GM12864 (cell line): ENCODE measurements around the gene GPRASP3.

ENCODE experiments used
- DNase-seq: peaks from one replicate; pipeline ENCODE4 v3.0.0-alpha.2; 2011; ENCODE audit warnings: low read depth
- H3K4me3 ChIP-seq: 2 replicates; pipeline ENCODE4 v1.5.1; 2011; ENCODE audit warnings: mild to moderate bottlenecking, low read depth, low read length, control low read depth
- CTCF ChIP-seq: IDR thresholded peaks from 2 replicates; pipeline ENCODE4 v1.5.1; 2011; ENCODE audit warnings: low read depth, mild to moderate bottlenecking, moderate library complexity, low read length, control low read depth, inconsistent platforms; ENCODE audit errors: missing control alignments

Gene GPRASP3

DNA sequence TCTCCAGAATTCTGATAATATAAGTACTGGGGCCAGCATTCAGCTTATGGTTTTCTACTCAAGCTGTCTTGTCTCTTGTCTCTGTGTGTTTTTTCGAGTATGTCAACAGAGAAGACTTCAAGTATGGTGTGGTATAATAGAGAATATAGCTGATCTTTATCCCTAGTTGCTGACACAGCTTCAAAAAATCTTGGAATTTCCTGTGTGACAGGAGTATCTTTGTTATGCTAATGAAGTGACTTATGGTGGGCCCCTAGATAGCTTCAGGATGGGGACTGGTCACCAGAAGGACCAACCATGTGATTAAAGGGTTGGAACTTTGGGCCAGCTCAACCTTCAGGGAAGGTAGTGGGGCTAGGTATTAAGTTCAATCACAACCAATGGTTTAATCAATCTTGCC, 2.9 kb downstream of the GPRASP3 start:
- H3K4me3 ChIP-seq: no peak overlapping the region
- TF ChIP-seq CTCF: no peak
- no peak for DNase-seq

DNA sequence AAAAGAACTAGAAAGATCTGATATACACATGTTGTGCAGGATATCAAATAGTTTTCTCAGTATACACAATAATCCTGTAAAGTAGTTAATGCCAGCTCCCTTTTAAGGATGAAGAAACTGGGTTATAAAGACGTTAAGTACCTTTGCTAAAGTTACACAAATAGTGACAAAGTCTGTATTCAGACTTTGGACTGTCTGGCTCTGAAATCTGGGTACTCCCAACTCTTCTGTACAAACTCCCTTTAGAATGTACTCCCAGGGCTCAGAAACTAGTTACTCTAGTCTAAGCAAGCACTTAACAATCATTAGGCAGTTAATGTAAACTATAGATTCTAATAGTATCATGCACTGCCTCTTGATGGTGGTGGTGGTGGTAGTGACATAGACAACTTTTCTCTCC, 7.2 kb downstream of the GPRASP3 start:
- H3K4me3 ChIP-seq: no peak overlapping the region
- no peak for TF ChIP-seq CTCF
- DNase-seq: no peak

- TF ChIP-seq CTCF: no peak
Observed at GRCh38 chrX:102728646-102729045, 8.1 kb downstream of the GPRASP3 start.

GRCh38 chrX:102739657-102740056, 19.1 kb downstream of the GPRASP3 start:
- TF ChIP-seq CTCF: no peak
- no peak for DNase-seq
- H3K4me3 ChIP-seq: no peak overlapping the region

More at GRCh38 chrX:102728646-102729045, 8.1 kb downstream of the GPRASP3 start:
- no peak overlapping the region for H3K4me3 ChIP-seq
- DNase-seq: no peak

GRCh38 chrX:102744307-102744706, 23.8 kb downstream of the GPRASP3 start:
- no peak overlapping the region for H3K4me3 ChIP-seq
- no peak for TF ChIP-seq CTCF
- DNase-seq: no peak

- H3K4me3 ChIP-seq: no peak overlapping the region
- TF ChIP-seq CTCF: no peak
Observed at GRCh38 chrX:102745513-102745856, 24.9 kb downstream of the GPRASP3 start.

DNA sequence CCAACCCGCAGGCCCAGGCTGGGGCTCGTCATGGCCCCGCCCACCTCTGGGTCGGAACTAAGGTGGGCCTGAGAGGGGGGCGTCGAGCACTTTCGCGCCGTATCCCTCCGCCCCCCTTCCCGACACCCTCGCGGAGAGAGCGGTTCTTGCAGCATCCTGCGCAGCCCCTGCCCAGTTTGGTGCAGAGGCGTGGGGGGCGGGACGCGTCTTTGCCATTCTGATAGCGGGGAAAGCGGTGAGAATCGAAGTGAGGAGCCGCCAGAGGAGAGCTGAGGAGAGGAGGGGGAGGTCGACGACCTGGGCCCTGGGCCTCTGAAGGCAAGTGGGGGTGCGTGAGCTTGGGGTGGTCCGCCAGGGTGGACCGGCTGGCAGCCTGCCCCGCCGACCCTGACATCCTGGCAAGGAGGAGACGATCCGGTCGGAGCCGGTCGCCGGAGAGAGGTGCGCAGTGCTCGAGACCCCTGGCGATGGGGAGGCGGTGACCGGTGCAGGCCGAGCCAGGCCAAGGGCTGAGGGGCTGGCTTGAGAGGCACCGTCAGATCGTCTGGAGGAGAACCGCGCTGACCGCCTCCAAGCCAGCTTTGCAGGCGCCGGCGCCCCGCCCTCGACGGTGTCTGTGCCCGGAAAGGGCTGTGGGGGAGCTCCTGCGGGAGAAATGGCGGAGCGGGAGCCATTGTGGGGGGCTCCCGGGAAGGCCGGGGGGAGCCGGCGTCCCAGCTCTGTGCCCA, 25.5 kb downstream of the GPRASP3 start:
- H3K4me3 ChIP-seq: no peak overlapping the region
- TF ChIP-seq CTCF: no peak
- DNase-seq: no peak

More at GRCh38 chrX:102745513-102745856, 24.9 kb downstream of the GPRASP3 start:
- no peak for DNase-seq
